Femur (tissue), 1 donor: ENCODE results near the gene PNPLA7.
A peak's percentile ranks its signal among the peaks of the same experiment; 100 is the strongest.
"Not testable (repeated sequence)": the region's sequence is repeated elsewhere in the genome, so short reads cannot be mapped to it uniquely, and the experiment has no call there.

ENCODE experiments used
- DNase-seq: peaks from one replicate; pipeline ENCODE4 v3.0.0-alpha.2; 2017

Gene PNPLA7

GRCh38 chr9:137477778-137478612 is 72.2 kb downstream of the PNPLA7 start:
- DNase-seq = no peak

- DNase-seq = no peak
Measured at GRCh38 chr9:137476856-137477255, 73.3 kb downstream of the PNPLA7 start.

GRCh38 chr9:137475666-137476065 is 74.5 kb downstream of the PNPLA7 start:
- DNase-seq = no peak

- no peak for DNase-seq
Measured at GRCh38 chr9:137474271-137474670, 75.9 kb downstream of the PNPLA7 start.

GRCh38 chr9:137470785-137471184 is 79.4 kb downstream of the PNPLA7 start:
- no peak for DNase-seq

GRCh38 chr9:137467896-137468295 is 82.3 kb downstream of the PNPLA7 start:
- DNase-seq = no peak

- peak; percentile 11 for DNase-seq
Measured at GRCh38 chr9:137467161-137467581, 83.0 kb downstream of the PNPLA7 start.

- DNase-seq = not testable (repeated sequence)
Measured at GRCh38 chr9:137466389-137467085, 83.7 kb downstream of the PNPLA7 start.

GRCh38 chr9:137465720-137466388 is 84.3 kb downstream of the PNPLA7 start:
- no peak for DNase-seq

- DNase-seq = no peak
Measured at GRCh38 chr9:137465000-137465719, 85.0 kb downstream of the PNPLA7 start.

- no peak for DNase-seq
Measured at GRCh38 chr9:137464291-137464999, 85.8 kb downstream of the PNPLA7 start.

- DNase-seq = no peak
Measured at GRCh38 chr9:137463931-137464290, 86.3 kb downstream of the PNPLA7 start.

- DNase-seq = no peak
Measured at GRCh38 chr9:137462986-137463930, 86.9 kb downstream of the PNPLA7 start.

GRCh38 chr9:137462396-137462985 is 87.7 kb downstream of the PNPLA7 start:
- DNase-seq = peak; percentile 23

GRCh38 chr9:137461663-137462395 is 88.4 kb downstream of the PNPLA7 start:
- peak; percentile 44 for DNase-seq

GRCh38 chr9:137461316-137461662 is 88.9 kb downstream of the PNPLA7 start:
- DNase-seq = peak; percentile 22

- peak; percentile 29 for DNase-seq
Measured at GRCh38 chr9:137460363-137461315, 89.6 kb downstream of the PNPLA7 start.

GRCh38 chr9:137459601-137460362 is 90.4 kb downstream of the PNPLA7 start:
- peak; percentile 30 for DNase-seq
